Stimulated activated CD4-positive, alpha-beta T cell treated with anti-CD3 and anti-CD28 coated beads, Interleukin-15, amount 100 ng/mL, for 48 hours (primary cell): ENCODE results near the gene ALOX12.

Source experiments
- DNase-seq, 2 donors: peaks; one replicate each; pipeline ENCODE4 v3.0.0-alpha.2; 2020; ENCODE audit warnings: low read depth in 2 of 2

The ALOX12 gene

DNA sequence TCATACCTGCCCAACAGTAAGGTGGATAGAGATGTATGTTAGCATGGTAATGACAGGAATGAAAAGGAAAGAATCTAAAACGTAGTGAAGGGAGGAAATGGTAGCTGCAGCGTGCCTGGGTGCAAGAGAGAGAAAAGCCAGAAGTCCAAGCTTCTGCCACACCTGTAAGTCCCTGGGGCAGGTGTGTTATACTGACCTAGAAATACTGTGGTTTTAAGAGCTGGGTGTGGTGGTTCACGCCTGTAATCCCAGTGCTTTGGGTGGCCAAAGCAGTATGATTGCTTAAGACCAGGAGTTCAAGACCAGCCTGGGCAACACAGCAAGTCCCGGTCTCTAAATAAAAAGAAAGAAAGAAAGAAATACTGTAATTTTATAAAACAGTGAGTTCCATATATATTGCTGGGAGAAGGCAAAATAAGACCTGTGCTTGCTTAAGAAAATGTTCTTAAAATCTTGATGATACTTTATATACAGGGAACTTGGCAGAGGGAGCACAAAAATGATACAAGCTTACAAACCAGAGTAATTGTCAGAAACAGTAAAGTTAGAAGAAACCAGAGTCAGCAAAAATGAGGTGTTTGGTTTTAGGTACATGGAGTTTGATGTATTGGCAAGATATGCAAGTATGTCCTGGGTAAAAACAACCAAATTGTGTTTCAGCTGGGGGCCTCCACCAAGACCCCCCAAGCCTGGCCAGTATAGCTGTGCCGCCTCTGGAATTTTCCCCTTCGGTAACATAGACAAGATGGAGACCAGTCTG is 6.6 kb downstream of the ALOX12 start:
- DNase-seq = no peak

DNA sequence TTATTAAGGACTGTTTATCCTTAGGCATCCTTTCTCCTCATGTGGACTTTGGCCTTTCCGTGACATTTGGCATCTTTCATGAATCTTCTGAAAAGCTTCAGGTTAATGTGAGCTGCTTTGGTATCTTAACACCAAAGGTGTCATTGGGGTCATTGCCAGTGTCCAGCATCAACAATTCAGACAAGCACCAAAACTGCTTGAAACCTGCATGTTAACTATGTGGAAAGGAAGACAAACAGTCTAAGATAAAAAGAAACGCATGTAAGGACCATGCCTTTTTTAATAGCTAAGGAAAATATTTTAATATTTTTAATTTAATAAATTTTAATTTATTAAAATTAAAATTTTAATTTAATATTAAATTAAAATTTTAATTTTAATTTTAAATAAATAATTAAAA is 7.9 kb downstream of the ALOX12 start:
- no peak for DNase-seq

GRCh38 chr17:7004398-7005253 is 8.8 kb downstream of the ALOX12 start:
- DNase-seq = no peak

DNA sequence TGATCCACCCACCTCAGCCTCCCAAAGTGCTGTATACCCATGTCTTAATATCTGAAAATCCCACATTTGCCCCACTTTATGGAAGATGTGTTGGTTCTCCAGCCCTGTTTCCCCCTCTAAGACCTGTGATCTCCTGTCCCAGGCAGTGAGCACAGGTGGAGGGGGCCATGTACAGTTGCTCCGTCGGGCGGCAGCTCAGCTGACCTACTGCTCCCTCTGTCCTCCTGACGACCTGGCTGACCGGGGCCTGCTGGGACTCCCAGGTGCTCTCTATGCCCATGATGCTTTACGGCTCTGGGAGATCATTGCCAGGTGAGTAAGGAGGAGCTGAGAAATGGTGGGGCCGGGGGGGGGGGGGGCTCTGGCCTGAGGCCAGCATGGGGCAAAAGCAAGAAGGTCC is 9.9 kb downstream of the ALOX12 start:
- DNase-seq = no peak

- DNase-seq = no peak
These were observed 11.3 kb downstream of the ALOX12 start for GRCh38 chr17:7007143-7007542.

- no peak for DNase-seq
These were observed 14.7 kb downstream of the ALOX12 start for GRCh38 chr17:7010523-7010922.

- no peak for DNase-seq
These were observed 15.6 kb downstream of the ALOX12 start for GRCh38 chr17:7011415-7011814.

GRCh38 chr17:7011942-7012254 is 16.0 kb downstream of the ALOX12 start:
- DNase-seq = no peak

- DNase-seq = peak; percentile 96
These were observed 18.6 kb downstream of the ALOX12 start for GRCh38 chr17:7014261-7014994.

- peak in 1 of 2 donors; percentile 56 for DNase-seq
These were observed 19.4 kb downstream of the ALOX12 start for GRCh38 chr17:7014995-7015958.

- no peak for DNase-seq
These were observed 20.6 kb downstream of the ALOX12 start for GRCh38 chr17:7016418-7016817.

DNA sequence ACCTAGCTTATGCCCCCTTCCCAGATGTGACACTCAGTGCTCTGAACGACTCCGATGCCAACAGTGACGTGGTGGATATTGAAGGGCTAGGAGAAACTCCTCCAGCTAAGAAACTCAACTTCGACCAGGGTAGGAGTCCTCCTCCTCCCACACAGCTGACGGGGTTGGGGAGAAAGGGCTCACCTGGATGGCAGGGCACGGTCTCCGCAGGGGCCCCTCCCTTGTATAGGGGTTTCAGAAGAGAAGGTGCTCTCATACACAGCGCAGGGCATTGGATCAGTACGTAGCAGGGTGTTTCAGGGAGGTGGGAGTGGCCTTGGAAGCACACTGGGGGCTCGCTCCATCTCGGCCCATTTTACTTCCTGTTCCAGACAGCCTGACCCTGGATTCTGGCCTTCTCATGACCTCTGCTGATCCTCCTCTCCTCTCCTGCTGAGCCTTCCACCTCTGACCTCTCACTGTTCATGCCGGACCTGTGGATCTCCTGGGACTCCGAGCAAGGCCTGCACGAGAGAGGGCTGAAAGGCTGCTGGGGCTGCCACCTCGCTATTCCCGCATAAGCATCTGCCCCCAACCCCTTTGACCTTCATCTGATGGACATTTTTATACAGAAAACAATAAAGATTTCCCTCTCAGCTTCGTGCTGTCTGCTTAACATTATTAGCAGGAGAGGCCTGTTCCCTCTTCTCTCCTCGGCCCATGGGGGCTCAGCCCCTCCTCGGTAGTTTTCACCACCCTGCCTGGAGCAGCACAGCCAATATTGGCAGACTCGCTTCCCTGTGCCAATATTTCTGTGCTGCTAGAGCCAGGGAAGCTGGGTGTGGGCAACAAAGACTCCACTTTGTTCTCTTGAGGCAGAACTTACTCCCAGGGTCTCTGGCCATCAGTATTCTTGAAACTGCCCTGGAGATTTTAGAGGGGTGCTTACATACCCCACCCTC is 21.3 kb downstream of the ALOX12 start:
- no peak for DNase-seq

DNA sequence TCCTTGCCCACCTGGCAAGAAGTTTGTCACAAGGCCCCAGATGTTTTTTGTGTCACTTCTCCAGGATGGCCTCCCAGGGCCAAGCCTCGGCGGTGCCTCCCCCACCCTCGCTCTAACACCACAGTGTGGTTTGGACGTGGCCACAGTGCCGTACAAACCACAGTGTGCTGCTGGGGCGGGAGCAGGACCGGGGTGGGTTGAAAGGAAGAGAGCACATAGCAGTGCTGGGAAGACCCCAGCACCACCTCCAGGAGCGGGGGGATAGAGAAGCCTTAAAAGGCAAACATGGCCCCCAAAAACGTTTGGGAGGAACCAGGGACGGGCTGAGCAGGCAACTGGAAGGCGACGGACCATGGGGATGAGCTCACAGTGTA is 22.0 kb downstream of the ALOX12 start:
- DNase-seq = no peak

GRCh38 chr17:7018331-7018964 is 22.6 kb downstream of the ALOX12 start:
- DNase-seq = no peak

DNA sequence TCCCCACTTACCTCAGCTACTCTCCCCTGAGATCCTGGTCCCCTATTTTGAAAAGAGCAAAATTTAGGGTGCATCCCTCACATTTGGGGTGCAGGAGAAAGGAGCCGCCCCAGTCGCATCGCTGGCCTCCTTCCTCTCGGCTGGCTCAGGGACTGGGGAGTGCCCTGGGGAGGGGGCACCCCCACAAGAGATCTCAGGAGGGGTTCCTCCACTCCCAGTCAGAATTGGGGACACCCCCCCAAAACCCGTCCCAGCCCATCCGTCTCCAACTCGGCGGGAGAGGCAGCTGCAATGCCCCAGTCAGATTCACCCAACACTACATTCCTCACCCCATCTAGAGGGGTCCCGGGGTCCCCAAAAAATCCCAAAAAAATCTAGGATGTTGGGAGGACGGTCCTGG is 23.5 kb downstream of the ALOX12 start:
- DNase-seq = no peak

DNA sequence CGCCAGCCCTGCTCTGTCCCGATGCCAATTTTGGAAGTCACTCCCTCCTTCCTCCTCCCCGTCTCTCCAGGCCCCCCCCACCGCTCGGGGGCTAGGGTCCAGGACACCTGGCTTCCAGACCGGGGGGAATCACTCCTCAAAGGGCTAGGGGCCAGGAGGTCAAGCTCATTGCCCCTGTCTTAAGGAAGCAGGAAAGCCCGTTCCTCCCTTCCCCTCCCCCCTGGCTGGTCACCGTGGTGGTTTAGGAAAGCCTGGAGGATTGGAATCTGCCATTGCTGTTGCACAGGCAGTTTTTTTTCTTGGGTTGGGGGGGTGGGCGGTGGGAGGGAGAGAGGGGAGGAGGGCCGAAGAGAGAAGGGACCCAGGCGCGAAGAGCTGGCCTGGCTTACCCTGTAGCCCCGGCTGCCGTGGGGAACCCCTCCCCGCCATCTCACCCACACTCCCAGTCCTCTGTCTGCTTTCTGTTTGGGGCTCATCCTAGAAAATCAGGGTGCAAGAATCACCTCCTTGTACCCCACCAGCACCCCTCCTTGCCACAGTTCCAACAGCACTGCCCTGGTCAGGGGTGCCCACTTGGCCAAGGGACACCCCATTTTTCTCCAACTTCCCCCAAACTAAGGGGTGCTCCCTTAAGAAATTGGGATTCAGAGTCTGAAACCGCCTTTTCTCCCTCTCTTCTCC is 24.1 kb downstream of the ALOX12 start:
- DNase-seq = no peak

- DNase-seq = no peak
These were observed 25.2 kb downstream of the ALOX12 start for GRCh38 chr17:7020894-7021664.

GRCh38 chr17:7021993-7022778 is 26.3 kb downstream of the ALOX12 start:
- DNase-seq = peak; percentile 62 to 76
